Activated CD8-positive, alpha-beta T cell treated with anti-CD3 and anti-CD28 coated beads for 36 hours (primary cell): ENCODE results near the gene ZNF138. TPM values are rescaled to one million over a fixed set of nuclear protein-coding genes. Genes with fewer than 3 reads are reported as not detected.
"Not testable (repeated sequence)": the region's sequence is repeated elsewhere in the genome, so short reads cannot be mapped to it uniquely, and the experiment has no call there.

Experiments used
- ATAC-seq: fragments of 200-7000 bp; cut with Tn5 transposase; one replicate; pipeline ENCODE4 v1.10.0; 2021; ENCODE audit warnings: mild to moderate bottlenecking, moderate library complexity
- CTCF ChIA-PET: fragments of 350-600 bp; sonication (Branson Sonifier 250); formaldehyde crosslinking; loops from one replicate; lab custom pipeline; 2021; ENCODE audit warnings: antibody characterized with exemption; lab: Charles Lee
- POLR2A ChIA-PET: fragments of 350-600 bp; sonication (Branson Sonifier 250); formaldehyde crosslinking; loops from one replicate; lab custom pipeline; 2021; ENCODE audit warnings: antibody characterized with exemption; lab: Charles Lee
- DNase-seq: peaks from one replicate; pipeline ENCODE4 v3.0.0-alpha.2; 2020
- H3K27ac Mint-ChIP-seq: one replicate; pipeline ENCODE4 v1.8.0; 2021; ENCODE audit warnings: mild to moderate bottlenecking, mixed read lengths
- H3K27me3 Mint-ChIP-seq: one replicate; pipeline ENCODE4 v1.8.0; 2021; ENCODE audit warnings: mixed read lengths
- H3K36me3 Mint-ChIP-seq: one replicate; pipeline ENCODE4 v1.8.0; 2021; ENCODE audit warnings: low read depth, mixed read lengths
- H3K4me1 Mint-ChIP-seq: one replicate; pipeline ENCODE4 v1.8.0; 2021; ENCODE audit warnings: low read depth, mixed read lengths
- H3K4me3 Mint-ChIP-seq: one replicate; pipeline ENCODE4 v1.8.0; 2021; ENCODE audit warnings: mild to moderate bottlenecking, moderate library complexity, mixed read lengths
- H3K9me3 Mint-ChIP-seq: one replicate; pipeline ENCODE4 v1.8.0; 2021; ENCODE audit warnings: mixed read lengths
- CTCF ChIP-seq: fragments of 200-600 bp; IDR thresholded peaks from one replicate; pipeline ENCODE4 v1.8.0; 2022; ENCODE audit warnings: antibody characterized with exemption, mild to moderate bottlenecking
- intact Hi-C: fragments of 100-400 bp; cut with micrococcal nuclease; formaldehyde crosslinking; loops from one replicate; pipeline ENCODE4 v1.10.0; 2022
- total RNA-seq, 2 experiments: library from RNA; stranded (reverse); gene quantifications; one replicate each; pipeline ENCODE4 v1.2.3, GENCODE V29; 2021

Gene ZNF138
- total RNA-seq, 2 experiments from 2014 or later, result 9.4 to 11.7 TPM

- no peaks in the 10 kb centered on the region for H3K9me3 Mint-ChIP-seq
- no peaks in the 10 kb centered on the region for H3K36me3 Mint-ChIP-seq
- no peaks in the 10 kb centered on the region for H3K27me3 Mint-ChIP-seq
- H3K4me1 Mint-ChIP-seq, result no peaks in the 10 kb centered on the region
- DNase-seq, result no peak
- ChIA-PET CTCF (no interaction called here), POLR2A (no interaction called here)
- no peak overlapping the region for H3K27ac Mint-ChIP-seq
- no peak overlapping the region for H3K4me3 Mint-ChIP-seq
- intact Hi-C loops, result no loop called here
- no peak for ATAC-seq
- no peak for TF ChIP-seq CTCF
These were observed 36.1 kb upstream of the ZNF138 start for GRCh38 chr7:64758151-64758550.

GRCh38 chr7:64768824-64769223, 25.4 kb upstream of the ZNF138 start:
- Mint-ChIP-seq H3K9me3 (no peaks in the 10 kb centered on the region), H3K4me3 (no peak overlapping the region), H3K27me3 (no peaks in the 10 kb centered on the region), H3K4me1 (no peaks in the 10 kb centered on the region), H3K27ac (no peak overlapping the region), H3K36me3 (no peaks in the 10 kb centered on the region)
- POLR2A ChIA-PET, result interaction anchor here (0.7 kb wide), 1 partner anchor 1782 kb away, joined by 3 read pairs; no protein-coding TSS in a partner anchor
- intact Hi-C loops, result no loop called here
- CTCF ChIA-PET, result no interaction called here
- TF ChIP-seq CTCF, result no peak
- DNase-seq (no peak), ATAC-seq (no peak)

GRCh38 chr7:64774204-64774842, 19.9 kb upstream of the ZNF138 start:
- H3K27ac Mint-ChIP-seq, result no peak overlapping the region
- H3K36me3 Mint-ChIP-seq, result no peaks in the 10 kb centered on the region
- ChIA-PET POLR2A (no interaction called here), CTCF (no interaction called here)
- H3K9me3 Mint-ChIP-seq, result no peaks in the 10 kb centered on the region
- DNase-seq (no peak), ATAC-seq (no peak)
- no peaks in the 10 kb centered on the region for H3K4me1 Mint-ChIP-seq
- intact Hi-C loops, result no loop called here
- no peak for TF ChIP-seq CTCF
- no peaks in the 10 kb centered on the region for H3K27me3 Mint-ChIP-seq
- no peak overlapping the region for H3K4me3 Mint-ChIP-seq

GRCh38 chr7:64775289-64775688, 18.9 kb upstream of the ZNF138 start:
- Mint-ChIP-seq H3K36me3 (no peaks in the 10 kb centered on the region), H3K4me1 (no peaks in the 10 kb centered on the region), H3K27ac (no peak overlapping the region), H3K9me3 (no peaks in the 10 kb centered on the region), H3K27me3 (no peaks in the 10 kb centered on the region), H3K4me3 (no peak overlapping the region)
- DNase-seq (no peak), ATAC-seq (no peak)
- no peak for TF ChIP-seq CTCF
- CTCF ChIA-PET, result no interaction called here
- POLR2A ChIA-PET, result no interaction called here
- intact Hi-C loops, result no loop called here

- H3K36me3 Mint-ChIP-seq, H3K9me3 Mint-ChIP-seq, DNase-seq, H3K4me1 Mint-ChIP-seq, POLR2A ChIA-PET, H3K4me3 Mint-ChIP-seq, ATAC-seq, intact Hi-C loops, H3K27me3 Mint-ChIP-seq, H3K27ac Mint-ChIP-seq, CTCF ChIA-PET: not testable (repeated sequence)
These were observed 9.4 kb upstream of the ZNF138 start for GRCh38 chr7:64784842-64785241.
